GM12872 (cell line): ENCODE data around the gene DKK3.

Experiments
- CTCF ChIP-seq: IDR thresholded peaks from 3 replicates; pipeline ENCODE4 v1.5.1; 2011; ENCODE audit warnings: low read depth, mild to moderate bottlenecking, low read length, moderate library complexity; ENCODE audit not compliant: insufficient read depth

Gene DKK3

GRCh38 chr11:11940551-11940950, 67.9 kb downstream of the DKK3 start:
- no peak for TF ChIP-seq CTCF

GRCh38 chr11:11937957-11938356, 70.5 kb downstream of the DKK3 start:
- no peak for TF ChIP-seq CTCF

- no peak for TF ChIP-seq CTCF
Measured at GRCh38 chr11:11937433-11937832, 71.0 kb downstream of the DKK3 start.

GRCh38 chr11:11935536-11935935, 72.9 kb downstream of the DKK3 start:
- TF ChIP-seq CTCF, result no peak

- TF ChIP-seq CTCF, result peak; percentile 50
Measured at GRCh38 chr11:11931461-11932055, 76.9 kb downstream of the DKK3 start.

- no peak for TF ChIP-seq CTCF
Measured at GRCh38 chr11:11929920-11930319, 78.5 kb downstream of the DKK3 start.

- no peak for TF ChIP-seq CTCF
Measured at GRCh38 chr11:11923828-11924227, 84.6 kb downstream of the DKK3 start.

GRCh38 chr11:11916981-11917399, 91.4 kb downstream of the DKK3 start:
- TF ChIP-seq CTCF, result no peak
